DMS 273 (cell line): ENCODE measurements around the gene CAPN8.
"Not testable (repeated sequence)": the region's sequence is repeated elsewhere in the genome, so short reads cannot be mapped to it uniquely, and the experiment has no call there.

Experiments
- DNase-seq: peaks from one replicate; lab custom pipeline; 2025; ENCODE audit not compliant: unreplicated experiment; lab: John Stamatoyannopoulos, UW

The CAPN8 gene

DNA sequence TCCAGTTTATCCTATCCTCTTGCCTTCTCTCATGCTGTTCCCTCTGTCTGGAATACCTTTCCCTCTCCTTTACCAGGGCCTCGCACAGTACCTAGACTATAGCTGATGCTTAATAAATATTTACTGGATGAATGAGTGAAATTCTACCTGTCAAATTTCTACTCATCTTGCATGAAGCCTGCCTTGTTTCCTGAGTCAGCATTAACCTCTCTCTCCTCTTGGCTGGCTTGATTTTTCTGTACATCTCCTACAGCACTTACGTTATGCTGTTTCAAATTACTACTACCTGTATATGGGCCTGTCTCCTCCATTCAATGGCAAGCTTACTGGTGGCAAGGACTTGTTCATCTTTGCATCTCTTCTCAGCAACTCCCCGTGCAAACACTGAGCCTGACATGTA lies 130.8 kb downstream of the CAPN8 start:
- DNase-seq, result no peak

GRCh38 chr1:223533708-223534107 lies 131.8 kb downstream of the CAPN8 start:
- no peak for DNase-seq

DNA sequence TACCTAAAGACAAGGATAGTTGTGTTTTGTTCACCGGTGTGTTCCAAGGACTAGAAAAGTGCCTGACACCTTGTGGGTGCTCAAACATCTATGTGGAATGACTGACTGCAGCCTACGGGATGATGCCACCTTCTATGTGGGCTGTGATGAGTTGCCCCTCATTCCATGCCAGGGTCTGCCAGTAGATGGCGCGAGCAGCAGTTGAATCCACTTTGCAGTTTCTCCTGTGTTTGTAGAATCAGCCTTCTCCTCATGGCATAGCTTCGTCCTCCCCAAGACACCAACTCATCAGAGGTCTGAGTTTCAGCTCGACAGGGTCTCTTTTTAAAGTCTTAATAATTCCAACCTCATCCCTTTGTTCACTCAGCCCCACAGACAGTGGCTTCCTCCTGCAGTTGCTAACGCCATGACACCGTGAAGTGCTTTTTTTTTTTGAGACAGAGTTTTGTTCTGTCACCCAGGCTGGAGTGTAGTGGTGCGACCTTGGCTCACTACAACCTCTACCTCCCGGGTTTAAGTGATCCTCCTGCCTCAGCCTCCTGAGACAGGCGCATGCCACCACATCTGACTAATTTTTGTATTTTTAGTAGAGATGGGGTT lies 133.7 kb downstream of the CAPN8 start:
- peak; percentile 85 for DNase-seq

DNA sequence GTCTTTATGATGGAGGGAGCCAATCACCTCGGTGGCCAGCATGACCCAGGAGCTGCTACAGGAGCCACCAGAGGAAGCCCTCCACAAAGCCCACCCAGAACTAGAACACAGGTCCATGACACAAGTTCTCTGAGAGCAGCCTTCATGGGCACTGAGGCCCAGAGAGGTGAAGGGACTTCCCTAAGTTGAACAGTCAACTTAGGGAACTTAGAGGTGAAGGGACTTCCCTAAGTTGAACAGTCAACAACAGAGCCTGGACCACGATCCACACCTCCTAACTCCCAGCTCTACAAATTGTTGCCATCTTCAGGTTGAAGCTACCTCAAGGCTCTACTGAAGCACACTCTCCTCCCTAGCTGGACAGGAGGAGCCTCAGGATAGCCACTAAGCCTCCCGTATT lies 139.5 kb downstream of the CAPN8 start:
- DNase-seq, result no peak

GRCh38 chr1:223525546-223525945 lies 140.0 kb downstream of the CAPN8 start:
- DNase-seq, result no peak

DNA sequence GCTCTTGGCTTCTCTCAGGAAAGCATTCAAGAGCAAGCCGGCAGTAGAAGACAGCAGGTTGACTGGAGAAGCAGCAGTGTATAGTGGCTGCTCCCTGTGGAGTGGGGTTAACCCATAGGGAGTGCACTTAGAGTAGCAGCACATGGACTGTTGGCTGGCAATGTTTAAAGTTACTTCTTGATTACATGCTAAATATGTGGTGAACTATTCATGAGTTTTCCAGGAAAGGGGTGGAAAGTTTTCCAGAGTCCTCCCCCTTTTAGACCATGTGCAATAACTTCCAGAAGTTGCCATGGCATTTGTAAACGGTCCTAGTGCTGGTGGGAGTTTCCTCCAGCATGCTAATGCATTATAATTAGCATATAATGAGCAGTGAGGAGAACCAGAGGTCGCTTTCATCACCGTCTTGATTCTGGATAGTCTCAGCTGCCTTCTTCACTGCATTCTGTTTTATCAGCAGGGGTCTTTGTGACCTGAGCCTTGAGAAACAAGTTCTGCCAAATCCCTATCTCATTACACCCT lies 140.5 kb downstream of the CAPN8 start:
- no peak for DNase-seq

DNA sequence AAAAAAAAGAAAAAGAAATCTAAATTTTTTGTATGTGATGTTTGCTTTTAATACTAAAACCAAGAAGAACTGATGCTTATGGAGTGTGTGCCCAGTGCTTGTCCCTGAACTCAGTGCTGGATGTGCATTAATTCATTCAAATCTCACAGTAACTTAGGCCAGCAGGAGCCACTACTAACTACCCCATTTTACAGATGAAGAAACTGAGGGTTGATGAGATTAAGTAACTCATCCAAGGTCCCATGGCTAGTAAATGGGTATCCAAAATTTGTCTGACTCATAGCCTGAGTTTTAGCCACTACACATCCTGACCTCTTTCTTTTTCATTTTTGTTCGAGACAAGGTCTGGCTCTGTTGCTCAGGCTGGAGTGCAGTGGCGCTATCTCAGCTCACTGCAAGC lies 144.4 kb downstream of the CAPN8 start:
- DNase-seq, result no peak

GRCh38 chr1:223520200-223520599 lies 145.3 kb downstream of the CAPN8 start:
- DNase-seq, result no peak

DNA sequence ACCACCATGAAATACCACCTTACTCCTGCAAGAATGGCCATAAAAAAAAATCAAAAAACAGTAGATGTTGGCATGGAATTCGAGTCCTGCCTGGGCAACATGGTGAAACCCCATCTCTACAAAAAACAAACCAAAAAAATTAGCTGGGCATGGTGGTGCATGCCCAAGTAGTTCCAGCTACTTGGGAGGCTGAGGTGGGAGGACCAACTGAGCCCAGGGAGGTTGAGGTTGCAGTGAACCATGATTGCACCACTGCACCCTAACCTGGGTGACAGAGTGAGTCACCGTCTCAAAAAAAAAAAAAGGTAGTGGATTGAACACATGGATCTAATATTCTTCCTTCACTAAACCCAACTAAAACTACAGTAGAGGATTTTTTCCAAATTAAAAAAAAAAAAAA lies 146.4 kb downstream of the CAPN8 start:
- DNase-seq, result no peak

DNA sequence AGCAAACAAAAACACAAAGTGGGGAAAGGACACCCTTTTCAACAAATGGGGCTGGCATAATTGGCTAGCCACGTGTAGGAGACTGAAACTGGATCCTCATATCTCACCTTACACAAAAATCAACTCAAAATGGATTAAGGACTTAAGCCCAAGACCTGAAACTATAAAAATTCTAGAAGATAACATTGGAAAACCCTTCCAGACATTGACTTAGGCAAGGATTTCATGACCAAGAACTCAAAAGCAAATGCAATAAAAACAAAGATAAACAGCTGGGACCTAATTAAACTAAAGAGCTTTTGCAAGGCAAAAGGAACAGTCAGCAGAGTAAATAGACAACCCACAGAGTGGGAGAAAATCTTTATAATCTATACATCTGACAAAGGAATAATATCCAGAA lies 146.9 kb downstream of the CAPN8 start:
- DNase-seq, result not testable (repeated sequence)

- peak; percentile 15 for DNase-seq
Observed at GRCh38 chr1:223515926-223516325, 149.6 kb downstream of the CAPN8 start.

DNA sequence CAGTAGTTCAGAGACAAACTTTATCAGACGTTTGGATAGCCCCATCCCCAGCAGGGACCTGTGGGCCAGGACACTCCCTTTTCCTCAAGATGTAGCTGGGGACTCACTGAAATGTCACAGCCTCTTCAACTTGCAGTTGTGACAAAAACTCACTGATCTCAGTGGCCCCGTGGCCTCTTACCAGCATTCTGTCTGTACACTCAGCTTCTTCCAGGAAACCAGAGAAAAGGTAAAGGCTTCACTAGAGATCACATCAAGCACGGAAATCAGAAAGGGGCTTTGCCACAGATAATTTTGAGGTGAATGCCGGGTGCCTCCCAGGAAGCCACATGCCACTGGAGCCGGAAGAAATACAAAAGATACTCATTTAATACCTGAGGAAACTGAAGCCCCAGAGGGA lies 150.1 kb downstream of the CAPN8 start:
- no peak for DNase-seq

DNA sequence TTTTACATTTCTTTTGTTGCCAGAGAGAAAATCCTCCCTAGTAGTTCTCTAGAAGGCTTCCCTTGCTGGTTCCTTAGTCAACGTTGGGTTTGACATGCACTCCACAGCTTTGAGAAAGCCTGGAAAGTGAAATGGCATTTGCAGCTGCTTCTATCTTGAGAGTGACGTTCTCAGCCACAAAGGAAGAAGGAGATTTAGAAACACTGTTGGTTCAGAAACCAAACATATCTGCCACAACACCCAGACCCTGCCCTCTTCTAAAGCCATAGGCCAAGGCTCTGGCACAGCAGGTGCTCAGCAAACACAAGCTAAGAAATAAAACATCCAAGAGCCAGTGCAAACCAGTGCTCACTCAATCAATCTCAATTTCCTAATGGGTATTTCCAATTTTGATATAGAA lies 150.9 kb downstream of the CAPN8 start:
- DNase-seq, result no peak

GRCh38 chr1:223513309-223513708 lies 152.2 kb downstream of the CAPN8 start:
- DNase-seq, result no peak

GRCh38 chr1:223512057-223512456 lies 153.4 kb downstream of the CAPN8 start:
- DNase-seq, result no peak

DNA sequence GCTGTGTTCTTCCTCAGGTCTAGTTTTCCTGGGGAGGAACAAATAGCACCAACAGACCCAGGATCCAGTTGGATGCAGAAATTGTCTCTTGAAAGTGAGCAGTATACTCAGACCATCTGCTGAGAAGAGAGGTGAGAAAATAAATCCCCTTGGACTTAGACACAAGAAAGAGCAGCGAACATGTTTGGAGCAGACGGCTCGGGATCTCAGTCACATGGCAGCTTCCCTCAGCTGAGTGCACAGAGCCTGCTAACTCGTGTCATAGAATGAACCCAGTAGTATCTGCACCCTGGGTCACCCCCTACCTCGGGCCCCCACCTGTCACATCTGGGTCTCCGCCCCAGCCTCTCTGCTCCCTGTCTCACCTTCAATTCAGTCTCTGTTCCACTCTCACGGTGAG lies 156.7 kb downstream of the CAPN8 start:
- no peak for DNase-seq

GRCh38 chr1:223504741-223505140 lies 160.8 kb downstream of the CAPN8 start:
- peak; percentile 12 for DNase-seq

GRCh38 chr1:223503348-223503747 lies 162.2 kb downstream of the CAPN8 start:
- DNase-seq, result no peak

GRCh38 chr1:223500560-223501425 lies 164.7 kb downstream of the CAPN8 start:
- no peak for DNase-seq

GRCh38 chr1:223496883-223497282 lies 168.6 kb downstream of the CAPN8 start:
- DNase-seq, result peak; percentile 18

GRCh38 chr1:223494926-223495645 lies 170.4 kb downstream of the CAPN8 start:
- no peak for DNase-seq

- DNase-seq, result no peak
Observed at GRCh38 chr1:223492044-223492443, 173.5 kb downstream of the CAPN8 start.
